ENCODE measurements around the gene CLTB. TPM values are rescaled to one million over a fixed set of nuclear protein-coding genes. Genes with fewer than 3 reads are reported as not detected.

Gene CLTB
- total RNA-seq, 1 experiment from 2014 or later: 354 TPM

GRCh38 chr5:176461349-176461748 lies 45.0 kb upstream of the CLTB start:
- Histone ChIP-seq H3K4me3 (ENCODE audit: low read length) (no peak overlapping the region), H3K9me2 (replicated peaks; ENCODE audit: low read length) (no peaks in the 10 kb centered on the region), H3K9ac (ENCODE audit: low read length) (no peak overlapping the region), H3K36me3 (ENCODE audit: low read depth, low read length) (0 out of 2 replicates have a peak, but pooled peaks cover 2% of the 10 kb centered on the region), H3K27me3 (ENCODE audit: low read length) (no peaks in the 10 kb centered on the region), H4K20me1 (ENCODE audit: low read length) (peaks cover 24% of the 10 kb centered on the region), H3K9me3 (ENCODE audit: low read length) (no peaks in the 10 kb centered on the region), H3K27ac (ENCODE audit: low read length) (no peak overlapping the region), H3F3A (ENCODE audit: low read length, unreplicated experiment) (no peaks in the 10 kb centered on the region), H3K4me2 (ENCODE audit: low read length) (no peak overlapping the region), H3K79me2 (ENCODE audit: low read length) (peaks cover 97% of the 10 kb centered on the region), H3K4me1 (ENCODE audit: insufficient read depth, low read length) (peaks cover 14% of the 10 kb centered on the region), H2AFZ (ENCODE audit: low read length) (no peak overlapping the region)
- no TSS peak for BruUV-seq (replicated peaks)
- TF ChIP-seq EZH2phosphoT487 (IDR thresholded peaks at IDR 0.05; ENCODE audit: borderline replicate concordance, low read length): no peak
- TF ChIP-seq CTCF (conservative IDR thresholded peaks at IDR 0.05; ENCODE audit: low read depth, low read length): no peak
- TF ChIP-seq EZH2 (IDR thresholded peaks at IDR 0.05; ENCODE audit: low read length, unreplicated experiment): no peak
- ChIA-PET CTCF (no interaction called here), POLR2A (ENCODE audit: unreplicated experiment) (no interaction called here)
- no peak for ATAC-seq
- no peak for DNase-seq
- intact Hi-C loops (cut with micrococcal nuclease): no loop called here

- no peaks in the 10 kb centered on the region for H3K36me3 ChIP-seq (ENCODE audit: low read depth, low read length)
- no peaks in the 10 kb centered on the region for H3K9me3 ChIP-seq (ENCODE audit: low read length)
- H3K4me3 ChIP-seq (ENCODE audit: low read length): no peak overlapping the region
- ChIA-PET POLR2A (ENCODE audit: unreplicated experiment) (no interaction called here), CTCF (interaction anchor here (1.1 kb wide), 1 partner anchor 11 kb away, joined by 7 read pairs; no protein-coding TSS in a partner anchor)
- H3K4me1 ChIP-seq (ENCODE audit: insufficient read depth, low read length): peaks cover 11% of the 10 kb centered on the region
- BruUV-seq (replicated peaks): no TSS peak
- H3K9ac ChIP-seq (ENCODE audit: low read length): no peak overlapping the region
- no peak overlapping the region for H2AFZ ChIP-seq (ENCODE audit: low read length)
- no peak overlapping the region for H3K27ac ChIP-seq (ENCODE audit: low read length)
- H3F3A ChIP-seq (ENCODE audit: low read length, unreplicated experiment): no peaks in the 10 kb centered on the region
- H3K4me2 ChIP-seq (ENCODE audit: low read length): 0 out of 2 replicates have a peak overlapping the region, but pooled peaks have one; percentile 2
- DNase-seq (peak; percentile 51), ATAC-seq (peak; percentile 55)
- no peaks in the 10 kb centered on the region for H3K27me3 ChIP-seq (ENCODE audit: low read length)
- H3K79me2 ChIP-seq (ENCODE audit: low read length): peaks cover 94% of the 10 kb centered on the region
- TF ChIP-seq EZH2phosphoT487 (IDR thresholded peaks at IDR 0.05; ENCODE audit: borderline replicate concordance, low read length) (no peak), EZH2 (IDR thresholded peaks at IDR 0.05; ENCODE audit: low read length, unreplicated experiment) (no peak), CTCF (conservative IDR thresholded peaks at IDR 0.05; ENCODE audit: low read depth, low read length) (no peak)
- intact Hi-C loops (cut with micrococcal nuclease): no loop called here
- H3K9me2 ChIP-seq (replicated peaks; ENCODE audit: low read length): no peaks in the 10 kb centered on the region
- H4K20me1 ChIP-seq (ENCODE audit: low read length): peaks cover 19% of the 10 kb centered on the region
Measured at GRCh38 chr5:176458904-176459561, 42.7 kb upstream of the CLTB start.

- no peak overlapping the region for H3K27ac ChIP-seq (ENCODE audit: low read length)
- no peaks in the 10 kb centered on the region for H3K27me3 ChIP-seq (ENCODE audit: low read length)
- H3K9me2 ChIP-seq (replicated peaks; ENCODE audit: low read length): no peaks in the 10 kb centered on the region
- H3K36me3 ChIP-seq (ENCODE audit: low read depth, low read length): peaks cover 3% of the 10 kb centered on the region
- H2AFZ ChIP-seq (ENCODE audit: low read length): no peak overlapping the region
- no peak overlapping the region for H3K9ac ChIP-seq (ENCODE audit: low read length)
- intact Hi-C loops (cut with micrococcal nuclease): no loop called here
- no peak for DNase-seq
- BruUV-seq (replicated peaks): no TSS peak
- ChIA-PET POLR2A (ENCODE audit: unreplicated experiment) (interaction anchor here (0.6 to 0.7 kb wide), 2 partner anchors 8 to 36 kb away, joined by 3 to 6 read pairs; no protein-coding TSS in a partner anchor), CTCF (no interaction called here)
- H3F3A ChIP-seq (ENCODE audit: low read length, unreplicated experiment): no peaks in the 10 kb centered on the region
- no peak overlapping the region for H3K4me2 ChIP-seq (ENCODE audit: low read length)
- H3K4me1 ChIP-seq (ENCODE audit: insufficient read depth, low read length): peaks cover 15% of the 10 kb centered on the region
- H3K4me3 ChIP-seq (ENCODE audit: low read length): no peak overlapping the region
- peaks cover 19% of the 10 kb centered on the region for H4K20me1 ChIP-seq (ENCODE audit: low read length)
- TF ChIP-seq CTCF (conservative IDR thresholded peaks at IDR 0.05; ENCODE audit: low read depth, low read length) (no peak), EZH2phosphoT487 (IDR thresholded peaks at IDR 0.05; ENCODE audit: borderline replicate concordance, low read length) (no peak), EZH2 (IDR thresholded peaks at IDR 0.05; ENCODE audit: low read length, unreplicated experiment) (no peak)
- H3K79me2 ChIP-seq (ENCODE audit: low read length): peaks cover 91% of the 10 kb centered on the region
- ATAC-seq: no peak
- H3K9me3 ChIP-seq (ENCODE audit: low read length): no peaks in the 10 kb centered on the region
Measured at GRCh38 chr5:176454724-176455394, 38.5 kb upstream of the CLTB start.
